Limb (tissue), 2 donors: Measurements from ENCODE around the gene OSMR.

ENCODE experiments used
- DNase-seq, 2 donors: peaks; one replicate each; pipeline ENCODE4 v3.0.0-alpha.2; 2016; ENCODE audit errors: extremely low spot score in 2 of 2

Gene OSMR

GRCh38 chr5:38925154-38925925 lies 79.5 kb downstream of the OSMR start:
- DNase-seq: no peak

- DNase-seq: no peak
Observed at GRCh38 chr5:38926121-38926520, 80.3 kb downstream of the OSMR start.

- DNase-seq: no peak
Observed at GRCh38 chr5:38927470-38927869, 81.7 kb downstream of the OSMR start.

DNA sequence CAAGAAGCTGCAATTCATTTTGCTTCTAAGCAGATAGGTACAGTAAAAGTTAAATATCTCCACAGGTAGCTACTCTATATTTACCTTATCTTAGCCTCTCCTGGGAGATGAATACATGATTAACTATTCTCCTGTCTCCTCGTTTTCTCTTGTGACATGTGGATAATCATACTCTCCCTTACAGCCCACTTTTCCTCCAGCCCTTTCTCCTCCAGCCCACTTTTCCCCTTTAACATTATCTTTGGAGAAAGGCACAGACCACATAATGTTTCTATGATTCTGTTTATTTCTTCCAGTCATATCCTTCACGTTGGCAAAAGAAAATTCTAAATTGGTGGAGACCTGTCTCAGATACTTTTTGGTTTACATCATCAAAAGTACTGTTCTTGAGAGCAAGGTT lies 84.0 kb downstream of the OSMR start:
- no peak for DNase-seq

DNA sequence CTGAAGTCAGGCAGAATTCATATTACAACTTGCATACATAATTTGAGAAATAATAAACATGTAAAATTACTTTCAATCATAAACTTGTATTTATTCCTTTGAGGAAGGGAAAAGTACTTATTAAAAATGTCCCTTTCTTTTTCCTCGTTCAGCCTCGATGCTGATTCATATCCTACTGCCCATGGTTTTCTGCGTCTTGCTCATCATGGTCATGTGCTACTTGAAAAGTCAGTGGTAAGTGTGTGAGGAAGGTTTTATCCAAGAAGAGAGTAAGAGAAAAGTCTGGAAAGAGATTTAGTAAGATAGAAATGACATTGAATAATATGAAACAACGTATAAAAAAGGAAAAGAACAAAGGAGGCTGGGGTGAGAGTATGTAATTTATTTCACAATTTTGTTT lies 85.9 kb downstream of the OSMR start:
- DNase-seq: no peak

DNA sequence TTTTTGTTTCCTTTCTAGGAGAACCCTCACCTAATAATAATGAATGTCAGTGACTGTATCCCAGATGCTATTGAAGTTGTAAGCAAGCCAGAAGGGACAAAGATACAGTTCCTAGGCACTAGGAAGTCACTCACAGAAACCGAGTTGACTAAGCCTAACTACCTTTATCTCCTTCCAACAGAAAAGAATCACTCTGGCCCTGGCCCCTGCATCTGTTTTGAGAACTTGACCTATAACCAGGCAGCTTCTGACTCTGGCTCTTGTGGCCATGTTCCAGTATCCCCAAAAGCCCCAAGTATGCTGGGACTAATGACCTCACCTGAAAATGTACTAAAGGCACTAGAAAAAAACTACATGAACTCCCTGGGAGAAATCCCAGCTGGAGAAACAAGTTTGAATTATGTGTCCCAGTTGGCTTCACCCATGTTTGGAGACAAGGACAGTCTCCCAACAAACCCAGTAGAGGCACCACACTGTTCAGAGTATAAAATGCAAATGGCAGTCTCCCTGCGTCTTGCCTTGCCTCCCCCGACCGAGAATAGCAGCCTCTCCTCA lies 87.1 kb downstream of the OSMR start:
- DNase-seq: no peak

- no peak for DNase-seq
Observed at GRCh38 chr5:38935437-38935836, 89.6 kb downstream of the OSMR start.

- DNase-seq: no peak
Observed at GRCh38 chr5:38936269-38936668, 90.5 kb downstream of the OSMR start.

- no peak for DNase-seq
Observed at GRCh38 chr5:38938424-38938823, 92.6 kb downstream of the OSMR start.

DNA sequence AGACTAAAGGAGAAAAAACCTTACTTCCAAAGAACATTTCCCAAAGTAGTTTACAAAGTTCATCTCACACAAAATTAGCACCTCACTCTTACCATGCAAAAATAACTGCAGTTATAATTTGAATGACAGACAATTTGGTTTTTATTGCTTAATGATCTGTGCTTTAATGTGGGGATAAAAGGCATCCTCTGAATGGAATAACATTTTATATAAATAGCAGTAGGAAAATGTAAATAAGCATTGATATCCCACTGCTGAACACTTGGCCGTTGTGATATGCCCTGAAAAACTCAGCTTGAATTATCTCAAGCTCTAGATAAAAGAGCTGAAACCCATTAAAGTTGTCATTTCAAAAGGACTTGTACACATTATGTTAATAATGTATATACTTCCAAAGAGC lies 93.2 kb downstream of the OSMR start:
- no peak for DNase-seq

DNA sequence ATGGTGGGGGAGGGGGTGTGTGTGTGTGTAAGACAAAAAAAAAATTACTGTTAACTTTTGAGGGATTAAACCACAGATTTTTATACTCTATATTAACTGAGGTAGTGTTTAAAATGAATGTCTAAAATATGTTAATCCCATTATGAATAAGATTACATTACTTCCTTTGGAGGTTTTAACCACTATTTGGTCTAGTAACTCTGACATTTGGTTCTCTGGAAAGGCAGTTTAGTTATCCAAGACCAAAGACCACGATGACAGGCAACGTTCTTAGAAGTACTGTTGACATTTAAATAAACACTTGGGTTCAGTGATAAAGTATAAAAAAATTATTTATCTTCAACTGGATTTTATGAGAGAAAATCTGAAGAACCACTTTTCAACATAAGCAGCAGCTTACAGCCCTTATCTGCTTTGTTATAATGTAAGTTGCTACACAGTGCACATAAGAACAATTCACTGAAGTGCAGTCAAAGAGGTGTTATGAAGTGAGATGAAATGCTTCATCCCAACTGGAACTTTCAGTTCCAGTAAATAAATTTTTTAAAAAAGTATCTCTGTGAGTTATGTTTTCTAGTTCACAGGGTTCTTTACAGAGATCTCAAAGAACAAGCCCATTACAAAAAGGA lies 94.5 kb downstream of the OSMR start:
- DNase-seq: no peak

GRCh38 chr5:38941912-38942311 lies 96.1 kb downstream of the OSMR start:
- DNase-seq: no peak

GRCh38 chr5:38944282-38944681 lies 98.5 kb downstream of the OSMR start:
- no peak for DNase-seq

DNA sequence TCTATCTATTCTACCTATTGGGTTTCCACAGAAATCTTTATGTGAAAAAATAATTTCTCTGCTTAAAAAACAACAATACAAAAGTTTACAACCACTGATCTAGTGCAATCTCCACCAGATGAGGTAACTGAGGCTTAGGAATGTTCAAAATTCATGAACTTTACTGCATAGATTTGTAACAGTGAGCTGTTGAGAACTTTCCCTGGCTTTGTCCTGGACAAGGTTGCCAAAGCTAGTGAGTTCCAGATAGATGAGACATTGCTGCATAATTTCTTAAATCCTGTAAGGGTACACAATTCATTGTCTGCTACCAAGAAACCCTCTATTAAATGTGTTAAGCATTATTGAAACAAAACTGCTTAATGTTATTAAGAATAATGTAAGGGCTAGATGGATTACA lies 102.7 kb downstream of the OSMR start:
- no peak for DNase-seq

- DNase-seq: no peak
Observed at GRCh38 chr5:38953426-38954012, 107.7 kb downstream of the OSMR start.

- DNase-seq: no peak
Observed at GRCh38 chr5:38961691-38962090, 115.9 kb downstream of the OSMR start.

GRCh38 chr5:38968665-38969064 lies 122.9 kb downstream of the OSMR start:
- no peak for DNase-seq

DNA sequence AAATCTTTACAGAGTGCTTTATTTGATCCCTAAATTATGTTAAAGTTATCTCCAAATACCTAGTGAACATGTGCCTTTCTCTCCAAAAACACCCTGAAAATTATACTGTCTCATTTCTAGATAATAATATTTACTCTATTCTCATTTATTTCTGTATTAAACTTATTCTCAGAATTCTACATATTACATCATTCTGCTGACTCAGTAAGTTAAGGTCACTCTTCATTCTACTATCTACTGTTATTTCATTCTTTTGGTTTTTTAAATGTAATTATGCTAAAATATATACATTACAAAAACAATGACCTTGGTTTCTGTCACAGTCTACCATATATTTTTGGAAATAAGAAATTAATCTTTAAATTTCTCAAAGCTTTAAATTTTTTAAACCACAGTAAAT lies 132.2 kb downstream of the OSMR start:
- DNase-seq: no peak

GRCh38 chr5:38979535-38979934 lies 133.7 kb downstream of the OSMR start:
- DNase-seq: no peak
